Neuron (in vitro differentiated cells): ENCODE data around the gene USP7.

Experiments used
- H2AFZ ChIP-seq: one replicate; pipeline ENCODE4 v1.6.1; 2013; ENCODE audit warnings: low read depth, mild to moderate bottlenecking, inconsistent platforms, low read length, moderate library complexity
- H3K27me3 ChIP-seq: one replicate; pipeline ENCODE4 v1.6.1; 2013; ENCODE audit warnings: low read length; ENCODE audit not compliant: insufficient read depth
- H3K36me3 ChIP-seq: one replicate; pipeline ENCODE4 v1.6.1; 2013; ENCODE audit warnings: low read length; ENCODE audit not compliant: insufficient read depth
- H3K4me1 ChIP-seq: one replicate; pipeline ENCODE4 v1.6.1; 2013; ENCODE audit warnings: low read length; ENCODE audit not compliant: insufficient read depth
- H3K4me3 ChIP-seq: 2 replicates; pipeline ENCODE4 v1.5.1; 2013; ENCODE audit warnings: mild to moderate bottlenecking, low read length, moderate library complexity
- H3K9me3 ChIP-seq: one replicate; pipeline ENCODE4 v1.6.1; 2013; ENCODE audit warnings: low read length

USP7 gene

GRCh38 chr16:8943966-8944759 lies 19.5 kb downstream of the USP7 start:
- no peaks in the 10 kb centered on the region for H3K27me3 ChIP-seq
- no peaks in the 10 kb centered on the region for H3K9me3 ChIP-seq
- peaks cover 9% of the 10 kb centered on the region for H3K4me1 ChIP-seq
- no peaks in the 10 kb centered on the region for H3K36me3 ChIP-seq
- H2AFZ ChIP-seq = no peak overlapping the region
- H3K4me3 ChIP-seq = no peak overlapping the region

GRCh38 chr16:8943001-8943763 lies 20.5 kb downstream of the USP7 start:
- H2AFZ ChIP-seq = no peak overlapping the region
- H3K4me1 ChIP-seq = peaks cover 9% of the 10 kb centered on the region
- no peak overlapping the region for H3K4me3 ChIP-seq
- no peaks in the 10 kb centered on the region for H3K9me3 ChIP-seq
- no peaks in the 10 kb centered on the region for H3K36me3 ChIP-seq
- no peaks in the 10 kb centered on the region for H3K27me3 ChIP-seq

- H2AFZ ChIP-seq = no peak overlapping the region
- no peaks in the 10 kb centered on the region for H3K27me3 ChIP-seq
- H3K36me3 ChIP-seq = no peaks in the 10 kb centered on the region
- peaks cover 9% of the 10 kb centered on the region for H3K4me1 ChIP-seq
- no peak overlapping the region for H3K4me3 ChIP-seq
- no peaks in the 10 kb centered on the region for H3K9me3 ChIP-seq
Measured at GRCh38 chr16:8941718-8942344, 21.9 kb downstream of the USP7 start.

GRCh38 chr16:8937803-8938202 lies 25.9 kb downstream of the USP7 start:
- Histone ChIP-seq H3K27me3 (no peaks in the 10 kb centered on the region), H2AFZ (no peak overlapping the region), H3K36me3 (no peaks in the 10 kb centered on the region), H3K4me1 (no peaks in the 10 kb centered on the region), H3K4me3 (no peak overlapping the region), H3K9me3 (no peaks in the 10 kb centered on the region)

- Histone ChIP-seq H3K36me3 (no peaks in the 10 kb centered on the region), H3K4me1 (no peaks in the 10 kb centered on the region), H3K4me3 (no peak overlapping the region), H2AFZ (no peak overlapping the region), H3K9me3 (no peaks in the 10 kb centered on the region), H3K27me3 (no peaks in the 10 kb centered on the region)
Measured at GRCh38 chr16:8936421-8936820, 27.3 kb downstream of the USP7 start.

- no peaks in the 10 kb centered on the region for H3K27me3 ChIP-seq
- no peaks in the 10 kb centered on the region for H3K4me1 ChIP-seq
- H2AFZ ChIP-seq = no peak overlapping the region
- H3K9me3 ChIP-seq = no peaks in the 10 kb centered on the region
- H3K4me3 ChIP-seq = no peak overlapping the region
- no peaks in the 10 kb centered on the region for H3K36me3 ChIP-seq
Measured at GRCh38 chr16:8935989-8936388, 27.7 kb downstream of the USP7 start.

GRCh38 chr16:8934601-8935000 lies 29.1 kb downstream of the USP7 start:
- no peak overlapping the region for H2AFZ ChIP-seq
- H3K36me3 ChIP-seq = peaks cover 11% of the 10 kb centered on the region
- H3K4me1 ChIP-seq = no peaks in the 10 kb centered on the region
- H3K4me3 ChIP-seq = no peak overlapping the region
- H3K9me3 ChIP-seq = peaks cover 2% of the 10 kb centered on the region
- no peaks in the 10 kb centered on the region for H3K27me3 ChIP-seq

- peaks cover 35% of the 10 kb centered on the region for H3K36me3 ChIP-seq
- H3K4me1 ChIP-seq = no peaks in the 10 kb centered on the region
- no peaks in the 10 kb centered on the region for H3K27me3 ChIP-seq
- peaks cover 5% of the 10 kb centered on the region for H3K9me3 ChIP-seq
- H2AFZ ChIP-seq = no peak overlapping the region
- H3K4me3 ChIP-seq = no peak overlapping the region
Measured at GRCh38 chr16:8931859-8932258, 31.8 kb downstream of the USP7 start.

- Histone ChIP-seq H3K27me3 (no peaks in the 10 kb centered on the region), H3K4me1 (no peaks in the 10 kb centered on the region), H3K4me3 (no peak overlapping the region), H2AFZ (no peak overlapping the region), H3K9me3 (peaks cover 5% of the 10 kb centered on the region), H3K36me3 (peaks cover 50% of the 10 kb centered on the region)
Measured at GRCh38 chr16:8929086-8929748, 34.5 kb downstream of the USP7 start.

GRCh38 chr16:8928467-8928957 lies 35.2 kb downstream of the USP7 start:
- Histone ChIP-seq H3K36me3 (peaks cover 52% of the 10 kb centered on the region), H3K4me3 (no peak overlapping the region), H3K4me1 (no peaks in the 10 kb centered on the region), H2AFZ (no peak overlapping the region), H3K27me3 (no peaks in the 10 kb centered on the region), H3K9me3 (peaks cover 5% of the 10 kb centered on the region)

GRCh38 chr16:8926827-8927226 lies 36.9 kb downstream of the USP7 start:
- no peak overlapping the region for H3K4me3 ChIP-seq
- H3K27me3 ChIP-seq = no peaks in the 10 kb centered on the region
- no peak overlapping the region for H2AFZ ChIP-seq
- peaks cover 5% of the 10 kb centered on the region for H3K9me3 ChIP-seq
- peaks cover 65% of the 10 kb centered on the region for H3K36me3 ChIP-seq
- H3K4me1 ChIP-seq = no peaks in the 10 kb centered on the region

- no peak overlapping the region for H2AFZ ChIP-seq
- no peak overlapping the region for H3K4me3 ChIP-seq
- H3K36me3 ChIP-seq = peaks cover 77% of the 10 kb centered on the region
- H3K9me3 ChIP-seq = peaks cover 5% of the 10 kb centered on the region
- no peaks in the 10 kb centered on the region for H3K27me3 ChIP-seq
- peaks cover 8% of the 10 kb centered on the region for H3K4me1 ChIP-seq
Measured at GRCh38 chr16:8925455-8925854, 38.3 kb downstream of the USP7 start.

GRCh38 chr16:8924214-8924613 lies 39.5 kb downstream of the USP7 start:
- peaks cover 77% of the 10 kb centered on the region for H3K36me3 ChIP-seq
- peaks cover 3% of the 10 kb centered on the region for H3K9me3 ChIP-seq
- no peaks in the 10 kb centered on the region for H3K27me3 ChIP-seq
- no peak overlapping the region for H3K4me3 ChIP-seq
- peaks cover 12% of the 10 kb centered on the region for H3K4me1 ChIP-seq
- H2AFZ ChIP-seq = no peak overlapping the region
